ENCODE data around the gene BLTP3B.

- TF ChIP-seq EP300 (IDR thresholded peaks at IDR 0.05; ENCODE audit: borderline replicate concordance) = no peak
- no peak for TF ChIP-seq TCF12 (IDR thresholded peaks at IDR 0.05; ENCODE audit: low read depth)
- no peak for TF ChIP-seq USF1 (IDR thresholded peaks at IDR 0.05)
- TF ChIP-seq TEAD4 (IDR thresholded peaks at IDR 0.05) = no peak
These were observed 15.9 kb upstream of the BLTP3B start for GRCh38 chr12:100158535-100158934.
